ENCODE measurements around the gene ESPL1. TPM values are rescaled to one million over a fixed set of nuclear protein-coding genes. Genes with fewer than 3 reads are reported as not detected.

The ESPL1 gene
- total and polyA plus RNA-seq, 9 donors, result 0.11 to 1.6 (median 0.37) TPM

DNA sequence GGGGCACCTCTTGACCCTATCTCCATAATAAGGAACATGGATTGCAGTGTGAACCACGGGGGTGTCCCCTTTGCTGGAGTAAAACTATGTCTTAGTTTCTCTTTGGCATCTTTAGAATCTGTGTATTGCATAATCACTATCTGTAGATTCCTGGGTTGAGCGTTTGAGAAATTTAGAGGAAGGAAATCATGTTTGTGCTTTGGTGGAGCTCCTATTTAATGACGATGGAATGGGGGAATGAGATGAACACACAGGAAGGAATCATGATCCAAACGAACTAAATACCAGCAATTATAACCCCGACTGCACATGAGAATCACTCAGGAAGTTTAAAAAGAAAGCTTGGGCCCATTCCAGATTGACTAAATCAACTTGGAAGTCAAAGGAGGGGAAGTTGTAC is 30.1 kb downstream of the ESPL1 start:
- H3K4me3 ChIP-seq, result no peak overlapping the region
- no peaks in the 10 kb centered on the region for H3K36me3 ChIP-seq
- peaks cover 7% of the 10 kb centered on the region for H3K4me1 ChIP-seq (ENCODE audit: insufficient read depth)
- H3K27ac ChIP-seq, result no peak overlapping the region
- no peak for TF ChIP-seq POLR2A (IDR thresholded peaks at IDR 0.05)
- TF ChIP-seq, protein P1, sequence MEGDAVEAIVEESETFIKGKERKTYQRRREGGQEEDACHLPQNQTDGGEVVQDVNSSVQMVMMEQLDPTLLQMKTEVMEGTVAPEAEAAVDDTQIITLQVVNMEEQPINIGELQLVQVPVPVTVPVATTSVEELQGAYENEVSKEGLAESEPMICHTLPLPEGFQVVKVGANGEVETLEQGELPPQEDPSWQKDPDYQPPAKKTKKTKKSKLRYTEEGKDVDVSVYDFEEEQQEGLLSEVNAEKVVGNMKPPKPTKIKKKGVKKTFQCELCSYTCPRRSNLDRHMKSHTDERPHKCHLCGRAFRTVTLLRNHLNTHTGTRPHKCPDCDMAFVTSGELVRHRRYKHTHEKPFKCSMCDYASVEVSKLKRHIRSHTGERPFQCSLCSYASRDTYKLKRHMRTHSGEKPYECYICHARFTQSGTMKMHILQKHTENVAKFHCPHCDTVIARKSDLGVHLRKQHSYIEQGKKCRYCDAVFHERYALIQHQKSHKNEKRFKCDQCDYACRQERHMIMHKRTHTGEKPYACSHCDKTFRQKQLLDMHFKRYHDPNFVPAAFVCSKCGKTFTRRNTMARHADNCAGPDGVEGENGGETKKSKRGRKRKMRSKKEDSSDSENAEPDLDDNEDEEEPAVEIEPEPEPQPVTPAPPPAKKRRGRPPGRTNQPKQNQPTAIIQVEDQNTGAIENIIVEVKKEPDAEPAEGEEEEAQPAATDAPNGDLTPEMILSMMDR (IDR thresholded peaks at IDR 0.05), result no peak
- TF ChIP-seq EP300 (IDR thresholded peaks at IDR 0.05), result no peak
- H3K27me3 ChIP-seq, result no peaks in the 10 kb centered on the region
- DNase-seq, result no peak
- WGBS, 3 donors, result 42 to 44% (median 43%) methylated on average over 5 of the region's 5 CpGs
- intact Hi-C loops (cut with DNase I), result no loop called here
- no peaks in the 10 kb centered on the region for H3K9me3 ChIP-seq

GRCh38 chr12:53299101-53299453 is 31.0 kb downstream of the ESPL1 start:
- Histone ChIP-seq H3K36me3 (no peaks in the 10 kb centered on the region), H3K4me3 (peak overlapping the region; percentile 77), H3K9me3 (no peaks in the 10 kb centered on the region), H3K4me1 (ENCODE audit: insufficient read depth) (peaks cover 7% of the 10 kb centered on the region), H3K27me3 (no peaks in the 10 kb centered on the region), H3K27ac (no peak overlapping the region)
- intact Hi-C loops (cut with DNase I), result no loop called here
- 53 to 58% (median 56%) methylated on average over 5 of the region's 5 CpGs for WGBS, 3 donors
- no peak for DNase-seq
- TF ChIP-seq POLR2A (IDR thresholded peaks at IDR 0.05) (no peak), EP300 (IDR thresholded peaks at IDR 0.05) (no peak)
- TF ChIP-seq, protein P1 (IDR thresholded peaks at IDR 0.05), result no peak

DNA sequence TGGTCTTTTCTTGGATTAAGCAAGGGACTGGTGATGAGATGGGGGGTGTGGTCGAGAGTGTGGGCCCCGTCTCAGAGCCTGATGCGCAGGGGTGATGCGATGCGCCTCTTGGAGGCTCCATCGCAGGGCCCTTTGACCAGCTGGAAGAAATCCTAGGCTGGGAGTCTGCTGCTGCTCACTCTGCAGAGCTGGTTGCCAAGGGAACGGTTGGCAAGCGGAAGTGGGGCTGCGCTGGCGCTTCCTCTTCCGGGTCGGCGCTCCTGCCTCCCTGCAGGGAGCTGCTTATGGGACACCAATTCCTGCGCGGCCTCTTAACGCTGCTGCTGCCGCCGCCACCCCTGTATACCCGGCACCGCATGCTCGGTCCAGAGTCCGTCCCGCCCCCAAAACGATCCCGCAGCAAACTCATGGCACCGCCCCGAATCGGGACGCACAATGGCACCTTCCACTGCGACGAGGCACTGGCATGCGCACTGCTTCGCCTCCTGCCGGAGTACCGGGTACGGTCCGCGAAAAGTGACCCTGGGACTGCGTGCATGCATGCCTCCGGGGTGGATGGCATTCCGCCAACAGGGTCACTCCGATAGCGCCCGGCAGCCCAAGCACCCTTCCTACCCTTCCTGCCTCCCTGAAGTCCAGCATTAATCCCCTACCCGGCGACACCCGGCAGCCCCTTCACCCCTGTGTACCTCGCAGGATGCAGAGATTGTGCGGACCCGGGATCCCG is 31.5 kb downstream of the ESPL1 start, which contains the start of gene MYG1:
Gene MYG1 (plus strand): TSS at position 242 of the 727 bp plus-strand sequence. CDS start 43 bp downstream, at position 285.
- 0 to 2% (median 2%) methylated on average over 49 to 51 of the region's 51 CpGs for WGBS, 3 donors
- TF ChIP-seq POLR2A (IDR thresholded peaks at IDR 0.05), result no peak
- no peak within 1 kb of the TSS for H3K27ac ChIP-seq
- H3K4me1 ChIP-seq (ENCODE audit: insufficient read depth), result peaks cover 6% of the 10 kb centered on the region
- peak within 1 kb of the TSS; percentile 77 for H3K4me3 ChIP-seq
- no peaks in the 10 kb centered on the region for H3K9me3 ChIP-seq
- no peaks in the 10 kb centered on the region for H3K27me3 ChIP-seq
- DNase-seq, result peak; percentile 83 to 91 (median 86)
- intact Hi-C loops (cut with DNase I), result no loop called here
- H3K36me3 ChIP-seq, result no peaks in the 10 kb centered on the region

DNA sequence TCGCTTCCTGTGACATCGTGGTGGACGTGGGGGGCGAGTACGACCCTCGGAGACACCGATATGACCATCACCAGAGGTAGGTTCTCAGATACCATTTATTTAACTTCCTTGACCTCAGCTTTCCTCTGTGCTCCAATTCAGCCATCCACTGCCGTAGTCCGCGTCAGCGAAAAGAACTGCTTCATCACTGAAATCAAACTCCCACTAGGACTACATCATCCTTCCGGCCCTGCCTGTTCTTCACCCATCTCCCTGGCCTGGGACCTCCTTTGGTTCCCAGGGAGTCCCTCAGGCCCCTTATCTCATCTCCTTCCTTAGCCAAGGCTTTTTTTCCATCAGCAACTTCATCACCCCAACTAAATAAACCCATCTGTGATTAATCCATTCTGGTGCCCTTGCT is 32.1 kb downstream of the ESPL1 start:
- Histone ChIP-seq H3K4me3 (peak overlapping the region; percentile 77), H3K36me3 (no peaks in the 10 kb centered on the region), H3K27me3 (no peaks in the 10 kb centered on the region), H3K27ac (no peak overlapping the region), H3K4me1 (ENCODE audit: insufficient read depth) (peaks cover 5% of the 10 kb centered on the region), H3K9me3 (no peaks in the 10 kb centered on the region)
- DNase-seq, result no peak
- TF ChIP-seq POLR2A (IDR thresholded peaks at IDR 0.05) (no peak), EP300 (IDR thresholded peaks at IDR 0.05) (no peak)
- TF ChIP-seq, protein P1 (IDR thresholded peaks at IDR 0.05), result no peak
- WGBS, 3 donors, result 0 to 2% (median 1%) methylated on average over 12 of the region's 12 CpGs
- intact Hi-C loops (cut with DNase I), result no loop called here

- intact Hi-C loops (cut with DNase I), result no loop called here
- H3K27ac ChIP-seq, result no peak overlapping the region
- peaks cover 2% of the 10 kb centered on the region for H3K36me3 ChIP-seq
- no peaks in the 10 kb centered on the region for H3K9me3 ChIP-seq
- H3K4me3 ChIP-seq, result no peak overlapping the region
- WGBS, 3 donors, result 83 to 87% (median 85%) methylated on average over 5 of the region's 5 CpGs
- TF ChIP-seq, protein P1 (IDR thresholded peaks at IDR 0.05), result no peak
- TF ChIP-seq POLR2A (IDR thresholded peaks at IDR 0.05), result no peak
- no peak for TF ChIP-seq EP300 (IDR thresholded peaks at IDR 0.05)
- no peak for DNase-seq
- no peaks in the 10 kb centered on the region for H3K27me3 ChIP-seq
- H3K4me1 ChIP-seq (ENCODE audit: insufficient read depth), result peaks cover 5% of the 10 kb centered on the region
Measured at GRCh38 chr12:53302903-53303302, 34.8 kb downstream of the ESPL1 start.

Measured in ovary (tissue), 9 donors.